Gastroesophageal sphincter (tissue), 4 donors: ENCODE data around the gene CHD6. TPM values are rescaled to one million over a fixed set of nuclear protein-coding genes. Genes with fewer than 3 reads are reported as not detected.

ENCODE experiments used
- ATAC-seq: fragments of 150-250 bp; one replicate; pipeline ENCODE4 v1.9.1; 2016; ENCODE audit warnings: mild to moderate bottlenecking, moderate library complexity
- H3K27ac ChIP-seq, 4 donors: fragments of 200-600 bp; sonication (generic) in 3 of 4; 1 replicate in 3 of 4; 2 replicates in 1 of 4; pipeline ENCODE4 v1.5.1; 2016 to 2019
- H3K27me3 ChIP-seq: fragments of 200-600 bp; sonication (generic); one replicate; pipeline ENCODE4 v1.5.1; 2019
- H3K36me3 ChIP-seq, 2 donors: fragments of 200-600 bp; sonication (generic); one replicate each; pipeline ENCODE4 v1.5.1; 2019; ENCODE audit warnings: control low read depth in 1 of 2
- H3K4me1 ChIP-seq, 3 donors: fragments of 200-600 bp; sonication (generic); 1 replicate in 2 of 3; 2 replicates in 1 of 3; pipeline ENCODE4 v1.5.1; 2016 to 2019; ENCODE audit warnings: control low read depth in 2 of 3
- H3K4me3 ChIP-seq, 2 donors: fragments of 200-600 bp; sonication (generic); one replicate each; pipeline ENCODE4 v1.5.1; 2019; ENCODE audit warnings: mild to moderate bottlenecking in 1 of 2, moderate library complexity in 1 of 2
- H3K9me3 ChIP-seq, 3 donors: fragments of 200-600 bp; sonication (generic); one replicate each; pipeline ENCODE4 v1.5.1; 2017 to 2019; ENCODE audit warnings: control low read depth in 2 of 3
- CTCF ChIP-seq, 4 experiments: fragments of 200-600 bp in 2 of 4; fragments of 450-650 bp in 2 of 4; sonication (generic) in 1 of 4; IDR thresholded peaks; one replicate each; pipeline ENCODE4 v1.5.1; 2017 to 2019; ENCODE audit warnings: antibody characterized with exemption in 4 of 4, mild to moderate bottlenecking in 2 of 4, moderate library complexity in 2 of 4
- EP300 ChIP-seq: sonication (generic); formaldehyde crosslinking; IDR thresholded peaks from one replicate; pipeline ENCODE4 v1.6.1; 2017; ENCODE audit warnings: antibody characterized with exemption, mild to moderate bottlenecking
- POLR2A ChIP-seq, 2 donors: fragments of 450-650 bp; IDR thresholded peaks; one replicate each; pipeline ENCODE4 v1.6.1; 2017; ENCODE audit warnings: antibody characterized with exemption in 2 of 2, mild to moderate bottlenecking in 2 of 2, moderate library complexity in 1 of 2
- POLR2AphosphoS5 ChIP-seq: sonication (generic); formaldehyde crosslinking; IDR thresholded peaks from one replicate; pipeline ENCODE4 v1.6.1; 2017; ENCODE audit warnings: antibody characterized with exemption
- WGBS, 2 donors: methylation state at CpG; one replicate each; pipeline ENCODE4 v1.1.5; 2018; ENCODE audit warnings: low coverage in 1 of 2; 5-methylcytosine and 5-hydroxymethylcytosine counted together
- total RNA-seq, 4 donors: library from RNA; depleted of rRNA; stranded (reverse); fragments of >200 nt; gene quantifications; one replicate each; pipeline ENCODE4 v1.1.0, GENCODE V29; 2016

Gene CHD6
- total RNA-seq, 4 donors from 2014 or later = 37.4 to 58.3 (median 40.4) TPM

GRCh38 chr20:41608606-41609005 lies 9.6 kb downstream of the CHD6 start:
- no peak overlapping the region for H3K27ac ChIP-seq
- 83 to 100% methylated on average over 1 to 2 of the region's 2 CpGs for WGBS, 2 donors
- no peaks in the 10 kb centered on the region for H3K27me3 ChIP-seq
- no peaks in the 10 kb centered on the region for H3K36me3 ChIP-seq
- ATAC-seq = no peak
- TF ChIP-seq CTCF (IDR thresholded peaks at IDR 0.05) = no peak
- no peak for TF ChIP-seq POLR2A (IDR thresholded peaks at IDR 0.05)
- TF ChIP-seq EP300 = no peak
- no peak for TF ChIP-seq POLR2AphosphoS5
- H3K4me1 ChIP-seq = peaks cover 3 to 38% (median 10%) of the 10 kb centered on the region in 3 donors
- H3K9me3 ChIP-seq = no peaks in the 10 kb centered on the region
- H3K4me3 ChIP-seq = no peak overlapping the region

- Histone ChIP-seq H3K27me3 (no peaks in the 10 kb centered on the region), H3K4me1 (peaks cover 3 to 35% (median 7%) of the 10 kb centered on the region in 3 donors), H3K27ac (no peak overlapping the region), H3K9me3 (no peaks in the 10 kb centered on the region), H3K36me3 (no peaks in the 10 kb centered on the region), H3K4me3 (no peak overlapping the region)
- TF ChIP-seq POLR2A (IDR thresholded peaks at IDR 0.05) (no peak), CTCF (IDR thresholded peaks at IDR 0.05) (no peak), POLR2AphosphoS5 (no peak), EP300 (no peak)
- 67 to 100% methylated on average over 1 of the region's 1 CpG for WGBS, 2 donors
- no peak for ATAC-seq
These were observed 10.4 kb downstream of the CHD6 start for GRCh38 chr20:41607791-41608190.

- Histone ChIP-seq H3K9me3 (peaks cover 0 to 24% (median 0%) of the 10 kb centered on the region in 3 donors), H3K36me3 (no peaks in the 10 kb centered on the region), H3K4me3 (no peak overlapping the region), H3K27me3 (no peaks in the 10 kb centered on the region), H3K4me1 (peaks cover 0 to 41% (median 0%) of the 10 kb centered on the region in 3 donors), H3K27ac (no peak overlapping the region)
- ATAC-seq = no peak
- TF ChIP-seq POLR2A (IDR thresholded peaks at IDR 0.05) (no peak), POLR2AphosphoS5 (no peak), EP300 (no peak), CTCF (IDR thresholded peaks at IDR 0.05) (no peak)
- 63% methylated on average over 1 of the region's 1 CpG for WGBS, 2 donors
These were observed 14.2 kb downstream of the CHD6 start for GRCh38 chr20:41604002-41604401.

- Histone ChIP-seq H3K27ac (no peak overlapping the region), H3K9me3 (peaks cover 0 to 26% (median 0%) of the 10 kb centered on the region in 3 donors), H3K36me3 (no peaks in the 10 kb centered on the region), H3K4me1 (peaks cover 0 to 24% (median 0%) of the 10 kb centered on the region in 3 donors), H3K4me3 (no peak overlapping the region), H3K27me3 (no peaks in the 10 kb centered on the region)
- no peak for ATAC-seq
- TF ChIP-seq POLR2AphosphoS5 (no peak), POLR2A (IDR thresholded peaks at IDR 0.05) (no peak), CTCF (IDR thresholded peaks at IDR 0.05) (no peak), EP300 (no peak)
- WGBS, 2 donors = 91 to 94% methylated on average over 3 to 4 of the region's 4 CpGs
These were observed 16.4 kb downstream of the CHD6 start for GRCh38 chr20:41601742-41602141.

- Histone ChIP-seq H3K27me3 (no peaks in the 10 kb centered on the region), H3K4me1 (peaks cover 0 to 19% (median 0%) of the 10 kb centered on the region in 3 donors), H3K9me3 (peaks cover 0 to 26% (median 0%) of the 10 kb centered on the region in 3 donors), H3K27ac (no peak overlapping the region), H3K4me3 (no peak overlapping the region), H3K36me3 (no peaks in the 10 kb centered on the region)
- TF ChIP-seq POLR2A (IDR thresholded peaks at IDR 0.05) (no peak), EP300 (no peak), POLR2AphosphoS5 (no peak), CTCF (IDR thresholded peaks at IDR 0.05) (no peak)
- 85 to 86% methylated on average over 3 of the region's 3 CpGs for WGBS, 2 donors
- no peak for ATAC-seq
These were observed 17.1 kb downstream of the CHD6 start for GRCh38 chr20:41600926-41601631.
